Keratinocyte (primary cell): ENCODE data around the gene METTL4. TPM values are rescaled to one million over a fixed set of nuclear protein-coding genes. Genes with fewer than 3 reads are reported as not detected.
"Not testable (repeated sequence)": the region's sequence is repeated elsewhere in the genome, so short reads cannot be mapped to it uniquely, and the experiment has no call there.

Source experiments
- DNase-seq: peaks from one replicate; pipeline ENCODE4 v3.0.0-alpha.2; 2011; ENCODE audit warnings: low read depth, missing footprints, low spot score
- FAIRE-seq: peaks from 2 replicates; lab custom pipeline; 2011; peaks lifted over from hg19 to GRCh38; lab: Jason Lieb, UNC
- H2AFZ ChIP-seq: 2 replicates; pipeline ENCODE4 v1.6.0; 2012; ENCODE audit warnings: low read length, control low read depth, inconsistent platforms; ENCODE audit not compliant: control insufficient read depth
- H3K27ac ChIP-seq: 2 replicates; pipeline ENCODE4 v1.5.1; 2011; ENCODE audit warnings: low read length; ENCODE audit not compliant: control insufficient read depth, insufficient read depth
- H3K27me3 ChIP-seq: 3 replicates; pipeline ENCODE4 v1.6.0; 2011; ENCODE audit warnings: low read length; ENCODE audit not compliant: control insufficient read depth, insufficient read depth; ENCODE audit errors: extremely low read depth
- H3K36me3 ChIP-seq, 2 experiments: 2 replicates in 1 of 2; 3 replicates in 1 of 2; pipeline ENCODE4 v1.5.1; 2011; ENCODE audit warnings: low read length in 2 of 2, mild to moderate bottlenecking in 1 of 2; ENCODE audit not compliant: control insufficient read depth in 2 of 2, insufficient read depth in 2 of 2; ENCODE audit errors: extremely low read depth in 1 of 2
- H3K4me1 ChIP-seq: 3 replicates; pipeline ENCODE4 v1.5.1; 2011; ENCODE audit warnings: low read length; ENCODE audit not compliant: control insufficient read depth, insufficient read depth; ENCODE audit errors: extremely low read depth
- H3K4me2 ChIP-seq: 3 replicates; pipeline ENCODE4 v1.6.0; 2011; ENCODE audit warnings: low read depth, low read length; ENCODE audit not compliant: control insufficient read depth, insufficient read depth; ENCODE audit errors: extremely low read depth
- H3K4me3 ChIP-seq, 3 experiments: fragments of 200-600 bp in 1 of 3; sonication (generic) in 1 of 3; 2 replicates in 2 of 3; 3 replicates in 1 of 3; pipeline ENCODE4 v1.5.1; 2011 to 2016; ENCODE audit warnings: low read length in 3 of 3, mild to moderate bottlenecking in 3 of 3, control low read depth in 2 of 3, inconsistent platforms in 1 of 3, low read depth in 1 of 3, mixed read lengths in 1 of 3, mixed run types in 1 of 3, moderate library complexity in 1 of 3; ENCODE audit not compliant: control insufficient read depth in 2 of 3, insufficient read depth in 2 of 3; ENCODE audit errors: extremely low read depth in 1 of 3
- H3K79me2 ChIP-seq: 2 replicates; pipeline ENCODE4 v1.6.0; 2012; ENCODE audit warnings: low read length; ENCODE audit not compliant: control insufficient read depth, insufficient read depth
- H3K9ac ChIP-seq: 3 replicates; pipeline ENCODE4 v1.6.0; 2011; ENCODE audit warnings: low read length; ENCODE audit not compliant: control insufficient read depth, insufficient read depth; ENCODE audit errors: extremely low read depth
- H3K9me1 ChIP-seq: 3 replicates; pipeline ENCODE4 v1.6.0; 2011; ENCODE audit warnings: low read length; ENCODE audit not compliant: control insufficient read depth, insufficient read depth; ENCODE audit errors: extremely low read depth
- H3K9me3 ChIP-seq: 2 replicates; pipeline ENCODE4 v1.5.1; 2012; ENCODE audit warnings: low read depth, low read length; ENCODE audit not compliant: control insufficient read depth
- H4K20me1 ChIP-seq: 3 replicates; pipeline ENCODE4 v1.6.0; 2011; ENCODE audit warnings: low read length; ENCODE audit not compliant: control insufficient read depth, insufficient read depth; ENCODE audit errors: extremely low read depth
- CTCF ChIP-seq, 3 experiments: IDR thresholded peaks in 1 of 3; conservative IDR thresholded peaks in 1 of 3; optimal IDR thresholded peaks in 1 of 3; 2 replicates in 2 of 3; 3 replicates in 1 of 3; pipeline versions ENCODE3 to v1.5.1; 2011; ENCODE audit warnings: low read length in 3 of 3, mild to moderate bottlenecking in 3 of 3, moderate library complexity in 2 of 3, control low read depth in 1 of 3, inconsistent platforms in 1 of 3; ENCODE audit not compliant: insufficient read depth in 2 of 3; ENCODE audit errors: extremely low read depth in 1 of 3
- EZH2 ChIP-seq: IDR thresholded peaks from one replicate; pipeline ENCODE4 v1.6.1; 2012; ENCODE audit warnings: inconsistent platforms, mild to moderate bottlenecking, low read length, moderate library complexity
- dilution Hi-C: fragments of 300-500 bp; cut with MboI; formaldehyde crosslinking; loops from one replicate; pipeline ENCODE4 v1.7.0; 2020; ENCODE audit warnings: low sequenced_read_pairs; ENCODE audit not compliant: extremely low pct_ligation_motif_present
- polyA plus RNA-seq, 5 experiments: library from polyadenylated mRNA; depleted of rRNA in 3 of 5; stranded (reverse) in 3 of 5; stranded (forward) in 1 of 5; unstranded in 1 of 5; fragments of >200 nt; gene quantifications; 1 replicate in 1 of 5; 2 replicates in 3 of 5; 3 replicates in 1 of 5; pipeline versions ENCODE4 v1.2.1 to v1.2.3, GENCODE V29; 2011 to 2012; ENCODE audit warnings: missing spikeins in 2 of 5, low read depth in 1 of 5, low replicate concordance in 1 of 5

METTL4 gene
- polyA plus RNA-seq, 1 donor (not counting 4 experiments of a cell fraction or from before 2014, with no cell fraction given), result 10.2 TPM

DNA sequence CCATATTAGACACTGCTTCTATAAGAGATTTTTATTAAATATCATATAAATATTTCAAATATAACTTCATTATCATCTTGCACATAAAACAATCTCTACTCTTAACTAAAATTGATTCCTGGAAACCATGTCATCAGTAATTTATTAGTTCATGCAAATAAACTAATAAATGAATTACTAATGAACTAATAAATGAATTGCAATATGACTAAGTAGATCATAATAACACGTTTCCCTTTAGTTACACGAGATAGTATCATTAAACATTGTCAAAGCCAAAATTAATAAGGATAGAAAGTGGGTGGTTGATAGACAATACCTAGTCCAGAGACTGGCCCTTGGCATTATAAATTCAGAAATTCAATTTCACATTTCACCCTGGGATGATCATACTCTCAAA lies 26.1 kb downstream of the METTL4 start:
- Histone ChIP-seq H3K79me2 (no peaks in the 10 kb centered on the region), H3K9me1 (no peaks in the 10 kb centered on the region), H3K9ac (no peak overlapping the region), H3K9me3 (no peaks in the 10 kb centered on the region), H3K4me1 (no peaks in the 10 kb centered on the region), H3K27ac (no peak overlapping the region), H2AFZ (no peak overlapping the region), H3K4me3 (no peak overlapping the region), H3K27me3 (no peaks in the 10 kb centered on the region), H3K4me2 (no peak overlapping the region), H3K36me3 (peaks cover 0 to 3% of the 10 kb centered on the region in 2 experiments), H4K20me1 (no peaks in the 10 kb centered on the region)
- dilution Hi-C loops, result no loop called here
- DNase-seq (no peak), FAIRE-seq (no peak)
- TF ChIP-seq EZH2 (no peak), CTCF (optimal IDR thresholded peaks at IDR 0.05 in 1 of 3, IDR thresholded peaks at IDR 0.05 in 1 of 3, conservative IDR thresholded peaks at IDR 0.05 in 1 of 3; ENCODE audit: extremely low read depth in 1 of 3, insufficient read depth in 2 of 3, low read length in 3 of 3) (no peak)

GRCh38 chr18:2541925-2542563 lies 29.3 kb downstream of the METTL4 start:
- H2AFZ ChIP-seq, FAIRE-seq, H3K27ac ChIP-seq, H3K9me3 ChIP-seq, H3K27me3 ChIP-seq, H4K20me1 ChIP-seq, H3K79me2 ChIP-seq, DNase-seq, H3K9me1 ChIP-seq, H3K36me3 ChIP-seq, H3K9ac ChIP-seq, H3K4me1 ChIP-seq, H3K4me3 ChIP-seq, H3K4me2 ChIP-seq, dilution Hi-C loops: not testable (repeated sequence)
- peak in 2 of 3 experiments; percentile 18 to 38 for TF ChIP-seq CTCF (optimal IDR thresholded peaks at IDR 0.05 in 1 of 3, IDR thresholded peaks at IDR 0.05 in 1 of 3, conservative IDR thresholded peaks at IDR 0.05 in 1 of 3; ENCODE audit: extremely low read depth in 1 of 3, insufficient read depth in 2 of 3, low read length in 3 of 3)
